ENCODE measurements around the gene ERGIC1. TPM values are rescaled to one million over a fixed set of nuclear protein-coding genes. Genes with fewer than 3 reads are reported as not detected.

Gene ERGIC1
- total and polyA plus RNA-seq, 3 donors from 2014 or later: 89.8 to 100.0 (median 94.1) TPM

DNA sequence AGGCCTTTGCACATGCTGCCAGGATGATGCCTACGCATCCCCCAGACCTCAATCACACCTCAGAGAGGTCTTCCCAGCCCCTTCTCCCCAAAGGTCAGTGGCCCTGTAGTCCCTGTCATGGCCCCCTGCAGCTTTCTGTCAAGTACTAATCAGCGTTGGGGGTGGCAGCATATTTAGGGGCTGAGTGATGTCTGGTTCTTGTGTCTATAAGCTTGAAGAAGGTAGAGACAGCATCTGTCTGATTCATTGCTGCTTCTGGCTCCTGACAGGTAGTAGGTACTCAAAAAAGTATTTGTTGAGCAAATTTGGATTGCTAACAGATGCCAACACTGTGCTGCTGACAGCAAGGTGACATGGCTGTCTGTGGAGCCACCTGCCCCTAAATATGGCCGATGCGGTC is 73.6 kb downstream of the ERGIC1 start:
- no peaks in the 10 kb centered on the region for H3K9me3 ChIP-seq
- no peaks in the 10 kb centered on the region for H3K27me3 ChIP-seq
- H3K27ac ChIP-seq: no peak overlapping the region
- no peak for DNase-seq
- peaks cover 25% of the 10 kb centered on the region for H3K4me1 ChIP-seq
- intact Hi-C loops (cut with DNase I; ENCODE audit: low total_unique reads): no loop called here
- no peaks in the 10 kb centered on the region for H3K36me3 ChIP-seq (ENCODE audit: low read depth, missing control alignments)
- WGBS, 2 donors: 91 to 97% methylated on average over 4 of the region's 4 CpGs
- TF ChIP-seq, protein P1, sequence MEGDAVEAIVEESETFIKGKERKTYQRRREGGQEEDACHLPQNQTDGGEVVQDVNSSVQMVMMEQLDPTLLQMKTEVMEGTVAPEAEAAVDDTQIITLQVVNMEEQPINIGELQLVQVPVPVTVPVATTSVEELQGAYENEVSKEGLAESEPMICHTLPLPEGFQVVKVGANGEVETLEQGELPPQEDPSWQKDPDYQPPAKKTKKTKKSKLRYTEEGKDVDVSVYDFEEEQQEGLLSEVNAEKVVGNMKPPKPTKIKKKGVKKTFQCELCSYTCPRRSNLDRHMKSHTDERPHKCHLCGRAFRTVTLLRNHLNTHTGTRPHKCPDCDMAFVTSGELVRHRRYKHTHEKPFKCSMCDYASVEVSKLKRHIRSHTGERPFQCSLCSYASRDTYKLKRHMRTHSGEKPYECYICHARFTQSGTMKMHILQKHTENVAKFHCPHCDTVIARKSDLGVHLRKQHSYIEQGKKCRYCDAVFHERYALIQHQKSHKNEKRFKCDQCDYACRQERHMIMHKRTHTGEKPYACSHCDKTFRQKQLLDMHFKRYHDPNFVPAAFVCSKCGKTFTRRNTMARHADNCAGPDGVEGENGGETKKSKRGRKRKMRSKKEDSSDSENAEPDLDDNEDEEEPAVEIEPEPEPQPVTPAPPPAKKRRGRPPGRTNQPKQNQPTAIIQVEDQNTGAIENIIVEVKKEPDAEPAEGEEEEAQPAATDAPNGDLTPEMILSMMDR (IDR thresholded peaks at IDR 0.05): no peak
- no peak for TF ChIP-seq POLR2A (IDR thresholded peaks at IDR 0.05)
- no peak overlapping the region for H3K4me3 ChIP-seq

DNA sequence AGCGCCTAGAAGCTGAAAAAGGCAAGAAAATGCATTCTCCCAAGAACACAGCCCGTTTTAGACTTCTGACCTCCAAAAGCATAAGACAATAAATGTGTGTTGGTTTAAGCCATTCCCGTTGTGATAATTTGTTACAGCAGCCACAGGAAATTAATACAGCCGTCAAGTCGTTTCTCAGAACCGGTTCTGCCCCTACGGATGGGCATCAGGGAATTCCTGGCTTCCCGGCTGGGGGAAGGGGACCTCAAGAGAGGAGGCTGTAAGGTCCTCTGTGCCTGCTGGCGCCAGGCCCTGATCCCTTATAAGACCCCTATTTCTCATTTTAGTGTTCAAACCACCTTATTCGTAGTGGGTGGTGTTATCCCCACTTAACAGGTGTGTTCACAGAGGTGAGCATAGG is 74.6 kb downstream of the ERGIC1 start:
- intact Hi-C loops (cut with DNase I; ENCODE audit: low total_unique reads): no loop called here
- Histone ChIP-seq H3K27ac (no peak overlapping the region), H3K4me1 (peaks cover 15% of the 10 kb centered on the region), H3K27me3 (no peaks in the 10 kb centered on the region), H3K36me3 (ENCODE audit: low read depth, missing control alignments) (no peaks in the 10 kb centered on the region), H3K4me3 (no peak overlapping the region), H3K9me3 (no peaks in the 10 kb centered on the region)
- TF ChIP-seq, protein P1 (IDR thresholded peaks at IDR 0.05): no peak
- DNase-seq: no peak
- 80 to 82% methylated on average over 9 to 10 of the region's 10 CpGs for WGBS, 2 donors

DNA sequence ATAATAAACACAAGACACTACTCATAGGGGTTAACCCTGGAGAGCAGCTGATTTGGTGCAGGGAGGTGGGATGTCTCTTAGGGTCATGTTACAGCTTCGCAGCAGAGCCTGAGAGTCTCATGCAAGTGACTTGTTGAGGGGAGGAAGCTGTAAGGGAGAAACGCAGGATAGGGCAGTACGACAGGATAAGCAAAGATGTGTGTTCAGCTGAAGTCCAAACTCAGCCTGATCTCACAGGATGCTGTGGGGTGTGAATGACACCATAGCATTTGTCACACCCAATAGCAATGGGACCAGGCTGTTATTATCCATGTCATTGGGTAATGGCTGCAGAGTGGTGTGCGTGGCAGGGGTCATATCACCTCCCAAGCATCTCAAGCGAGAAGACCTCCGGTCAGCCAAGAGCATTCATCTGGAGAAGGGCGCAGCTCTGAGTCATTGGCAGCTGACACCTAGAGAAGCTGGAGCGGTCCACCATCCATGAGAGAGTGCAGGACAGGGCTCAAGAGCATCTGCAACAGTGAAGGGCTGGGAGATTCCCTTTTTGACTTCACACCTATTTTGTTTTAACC is 76.0 kb downstream of the ERGIC1 start:
- intact Hi-C loops (cut with DNase I; ENCODE audit: low total_unique reads): no loop called here
- no peak for DNase-seq
- TF ChIP-seq, protein P1 (IDR thresholded peaks at IDR 0.05): no peak
- TF ChIP-seq POLR2A (IDR thresholded peaks at IDR 0.05): no peak

DNA sequence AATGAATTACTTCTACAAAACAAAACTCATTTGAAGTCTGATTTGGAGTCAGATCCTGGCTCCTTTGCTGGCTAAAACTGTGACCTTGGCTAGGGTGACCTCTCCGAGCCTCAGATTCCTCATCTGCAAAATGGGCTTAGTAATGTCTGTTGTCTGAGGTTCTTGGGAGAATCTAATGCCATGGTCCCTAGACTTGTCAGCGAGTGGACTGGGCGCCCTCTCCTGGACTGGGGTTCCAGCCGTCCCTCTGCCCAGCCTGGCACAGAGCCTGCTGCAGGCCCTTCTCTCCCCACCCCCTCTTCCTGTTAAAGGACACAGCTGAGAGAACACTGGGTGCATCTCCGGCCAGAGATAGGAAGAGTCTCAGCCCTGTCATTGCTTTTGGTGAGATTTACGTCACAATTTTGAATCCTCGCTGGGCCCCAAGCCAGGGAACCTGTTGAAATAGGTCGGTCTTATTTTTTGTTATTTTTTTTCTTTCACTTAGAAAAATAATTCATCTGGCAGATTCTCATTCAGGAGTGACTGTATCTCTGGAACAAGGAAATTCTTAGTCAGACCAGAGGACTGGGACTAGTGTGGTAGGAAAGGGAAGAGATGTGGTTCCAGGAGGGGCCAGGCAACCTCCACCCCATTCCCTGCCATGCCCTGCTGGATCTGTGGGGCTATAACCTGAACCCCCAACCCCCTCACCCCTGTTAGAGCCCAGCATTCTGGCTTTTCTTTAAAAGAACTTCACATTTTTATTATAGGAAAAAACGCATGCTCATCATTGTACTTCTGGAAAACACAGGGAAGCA is 77.0 kb downstream of the ERGIC1 start:
- intact Hi-C loops (cut with DNase I; ENCODE audit: low total_unique reads): no loop called here
- Histone ChIP-seq H3K27ac (peak overlapping the region in 1 of 2 donors; percentile 64), H3K27me3 (no peaks in the 10 kb centered on the region), H3K9me3 (no peaks in the 10 kb centered on the region), H3K36me3 (ENCODE audit: low read depth, missing control alignments) (no peaks in the 10 kb centered on the region), H3K4me3 (no peak overlapping the region), H3K4me1 (no peaks in the 10 kb centered on the region)
- WGBS, 2 donors: 56 to 58% methylated on average over 9 of the region's 9 CpGs
- DNase-seq: peak; percentile 51
- TF ChIP-seq POLR2A (IDR thresholded peaks at IDR 0.05): no peak
- TF ChIP-seq, protein P1 (IDR thresholded peaks at IDR 0.05): no peak

More for the DNA sequence above, 76.0 kb downstream of the ERGIC1 start:
- Histone ChIP-seq H3K27ac (no peak overlapping the region), H3K27me3 (no peaks in the 10 kb centered on the region), H3K36me3 (ENCODE audit: low read depth, missing control alignments) (no peaks in the 10 kb centered on the region), H3K9me3 (no peaks in the 10 kb centered on the region), H3K4me1 (peaks cover 2% of the 10 kb centered on the region), H3K4me3 (no peak overlapping the region)
- WGBS, 2 donors: 60 to 76% methylated on average over 8 of the region's 8 CpGs

DNA sequence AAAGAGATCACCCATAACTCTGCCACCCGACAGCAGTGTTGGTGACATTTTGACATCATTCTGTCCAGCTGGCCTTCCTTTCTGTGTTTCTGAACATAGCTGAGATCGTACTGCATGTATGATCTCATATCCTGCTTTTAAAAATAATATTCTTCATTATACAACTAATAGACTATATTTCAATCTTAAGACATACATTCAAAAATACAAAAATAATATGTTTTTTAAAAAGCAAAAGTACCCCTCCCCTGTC is 77.5 kb downstream of the ERGIC1 start:
- 52 to 72% methylated on average over 2 of the region's 2 CpGs for WGBS, 2 donors
- Histone ChIP-seq H3K4me3 (no peak overlapping the region), H3K27me3 (no peaks in the 10 kb centered on the region), H3K9me3 (no peaks in the 10 kb centered on the region), H3K4me1 (no peaks in the 10 kb centered on the region), H3K36me3 (ENCODE audit: low read depth, missing control alignments) (no peaks in the 10 kb centered on the region), H3K27ac (peak overlapping the region in 1 of 2 donors; percentile 64)
- no peak for DNase-seq
- TF ChIP-seq, protein P1 (IDR thresholded peaks at IDR 0.05): no peak
- no peak for TF ChIP-seq POLR2A (IDR thresholded peaks at IDR 0.05)
- intact Hi-C loops (cut with DNase I; ENCODE audit: low total_unique reads): no loop called here

Measured in testis (tissue), 3 donors.